Bronchial epithelial cell (primary cell): ENCODE data around the gene ATG16L1. TPM values are rescaled to one million over a fixed set of nuclear protein-coding genes. Genes with fewer than 3 reads are reported as not detected.
"Not testable (repeated sequence)": the region's sequence is repeated elsewhere in the genome, so short reads cannot be mapped to it uniquely, and the experiment has no call there.

Experiments used
- DNase-seq: peaks from one replicate; pipeline ENCODE4 v3.0.0-alpha.2; 2010; ENCODE audit warnings: low read depth
- FAIRE-seq: peaks from 2 replicates; lab custom pipeline; 2011; peaks lifted over from hg19 to GRCh38; lab: Jason Lieb, UNC
- H3K27me3 ChIP-seq: 2 replicates; pipeline ENCODE4 v1.5.1; 2011; ENCODE audit warnings: low read length; ENCODE audit not compliant: control insufficient read depth, insufficient read depth
- H3K36me3 ChIP-seq: 2 replicates; pipeline ENCODE4 v1.5.1; 2011; ENCODE audit warnings: low read length; ENCODE audit not compliant: control insufficient read depth, insufficient read depth
- H3K4me3 ChIP-seq: 2 replicates; pipeline ENCODE4 v1.5.1; 2011; ENCODE audit warnings: mild to moderate bottlenecking, low read depth, low read length, control low read depth
- total RNA-seq: library from RNA; depleted of rRNA; stranded (reverse); fragments of >200 nt; gene quantifications from 2 replicates; pipeline ENCODE4 v1.2.1, GENCODE V29; 2014
- TF ChIP-seq, protein P1 (sequence below): IDR thresholded peaks from 2 replicates; pipeline ENCODE4 v1.5.1; 2011; ENCODE audit warnings: mild to moderate bottlenecking, moderate library complexity, low read length, control low read depth, inconsistent platforms; ENCODE audit not compliant: insufficient read depth, severe bottlenecking

ATG16L1 gene
- total RNA-seq, 1 donor from 2014 or later, result 36.6 TPM

GRCh38 chr2:233328922-233329321, 77.4 kb downstream of the ATG16L1 start:
- Histone ChIP-seq H3K4me3 (no peak overlapping the region), H3K27me3 (peaks cover 2% of the 10 kb centered on the region), H3K36me3 (no peaks in the 10 kb centered on the region)
- DNase-seq (no peak), FAIRE-seq (no peak)
- TF ChIP-seq, protein P1, sequence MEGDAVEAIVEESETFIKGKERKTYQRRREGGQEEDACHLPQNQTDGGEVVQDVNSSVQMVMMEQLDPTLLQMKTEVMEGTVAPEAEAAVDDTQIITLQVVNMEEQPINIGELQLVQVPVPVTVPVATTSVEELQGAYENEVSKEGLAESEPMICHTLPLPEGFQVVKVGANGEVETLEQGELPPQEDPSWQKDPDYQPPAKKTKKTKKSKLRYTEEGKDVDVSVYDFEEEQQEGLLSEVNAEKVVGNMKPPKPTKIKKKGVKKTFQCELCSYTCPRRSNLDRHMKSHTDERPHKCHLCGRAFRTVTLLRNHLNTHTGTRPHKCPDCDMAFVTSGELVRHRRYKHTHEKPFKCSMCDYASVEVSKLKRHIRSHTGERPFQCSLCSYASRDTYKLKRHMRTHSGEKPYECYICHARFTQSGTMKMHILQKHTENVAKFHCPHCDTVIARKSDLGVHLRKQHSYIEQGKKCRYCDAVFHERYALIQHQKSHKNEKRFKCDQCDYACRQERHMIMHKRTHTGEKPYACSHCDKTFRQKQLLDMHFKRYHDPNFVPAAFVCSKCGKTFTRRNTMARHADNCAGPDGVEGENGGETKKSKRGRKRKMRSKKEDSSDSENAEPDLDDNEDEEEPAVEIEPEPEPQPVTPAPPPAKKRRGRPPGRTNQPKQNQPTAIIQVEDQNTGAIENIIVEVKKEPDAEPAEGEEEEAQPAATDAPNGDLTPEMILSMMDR, result no peak

DNA sequence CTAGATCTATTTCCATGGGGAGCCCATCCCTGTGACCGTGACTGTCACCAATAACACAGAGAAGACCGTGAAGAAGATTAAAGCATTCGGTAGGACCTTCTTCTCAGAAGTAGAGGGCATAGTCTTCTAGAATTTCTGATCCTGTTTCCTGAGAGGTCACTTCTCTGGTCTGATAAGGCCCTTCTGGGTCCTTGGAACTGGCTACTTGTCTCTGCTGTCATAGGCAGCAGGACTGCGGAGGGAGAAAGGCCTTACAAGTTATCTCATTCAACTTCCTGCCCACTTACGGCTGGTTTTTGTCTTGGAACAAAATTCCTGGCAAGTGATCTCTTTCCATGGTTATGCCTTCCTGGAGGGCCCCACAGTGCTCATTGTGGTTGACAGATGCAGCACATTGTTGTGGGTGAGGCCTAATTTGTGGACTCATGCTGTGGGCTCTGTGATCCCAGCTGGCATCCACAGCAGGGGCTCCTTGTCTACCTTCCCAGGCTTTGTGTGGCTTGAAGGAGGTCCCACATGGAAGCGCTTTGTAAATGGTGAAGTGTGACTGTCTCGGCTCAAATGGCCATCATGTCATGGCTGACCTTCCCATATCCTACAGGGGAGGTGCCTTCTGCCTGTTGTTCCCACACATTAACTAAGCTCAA, 78.1 kb downstream of the ATG16L1 start:
- no peak for DNase-seq
- TF ChIP-seq, protein P1, result no peak
- FAIRE-seq, result no peak
- Histone ChIP-seq H3K4me3 (no peak overlapping the region), H3K27me3 (peaks cover 2% of the 10 kb centered on the region), H3K36me3 (no peaks in the 10 kb centered on the region)

- TF ChIP-seq, protein P1, result no peak
- no peak for DNase-seq
- Histone ChIP-seq H3K27me3 (peaks cover 2% of the 10 kb centered on the region), H3K36me3 (no peaks in the 10 kb centered on the region), H3K4me3 (no peak overlapping the region)
- peak; percentile 40 for FAIRE-seq
Observed at GRCh38 chr2:233331536-233331935, 80.1 kb downstream of the ATG16L1 start.

DNA sequence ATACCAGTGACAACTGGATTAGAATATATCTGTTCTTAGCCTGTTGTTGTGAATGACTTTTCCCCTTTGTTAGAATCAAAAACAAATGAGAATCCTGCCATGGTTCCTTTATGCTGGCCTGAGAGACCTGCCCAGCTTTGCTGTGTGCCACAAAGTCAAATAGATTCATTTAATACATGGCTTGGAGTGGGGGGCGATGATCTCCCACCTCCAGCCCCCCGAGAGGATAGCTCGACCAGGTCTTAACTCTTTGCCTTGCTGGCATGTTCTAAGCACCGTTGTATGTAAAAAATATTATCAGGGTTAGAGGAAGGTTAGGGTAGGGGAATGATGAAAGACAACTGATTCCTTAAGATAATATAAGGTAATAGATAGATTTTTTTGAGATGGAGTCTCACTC, 80.7 kb downstream of the ATG16L1 start:
- peaks cover 2% of the 10 kb centered on the region for H3K27me3 ChIP-seq
- DNase-seq (no peak), FAIRE-seq (no peak)
- no peaks in the 10 kb centered on the region for H3K36me3 ChIP-seq
- H3K4me3 ChIP-seq, result no peak overlapping the region
- TF ChIP-seq, protein P1, result no peak

DNA sequence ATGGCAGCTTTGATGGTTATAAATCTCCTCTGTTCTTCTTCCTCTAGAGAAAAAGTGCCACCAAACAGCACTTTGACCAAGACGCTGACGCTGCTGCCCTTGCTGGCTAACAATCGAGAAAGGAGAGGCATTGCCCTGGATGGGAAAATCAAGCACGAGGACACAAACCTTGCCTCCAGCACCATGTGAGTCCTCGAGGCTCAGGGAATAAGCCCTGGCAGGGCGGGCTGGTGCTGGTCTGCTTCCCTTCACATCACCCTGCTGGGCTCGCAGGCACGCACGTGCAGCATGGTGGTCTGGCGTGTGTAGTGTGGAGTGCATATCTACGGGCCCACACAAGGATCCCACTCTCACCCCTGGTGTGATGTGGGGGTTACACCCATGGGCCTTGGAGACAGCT, 83.4 kb downstream of the ATG16L1 start:
- DNase-seq, result no peak
- TF ChIP-seq, protein P1, result no peak
- peaks cover 4% of the 10 kb centered on the region for H3K27me3 ChIP-seq
- H3K36me3 ChIP-seq, result no peaks in the 10 kb centered on the region
- no peak overlapping the region for H3K4me3 ChIP-seq
- FAIRE-seq, result peak; percentile 13

DNA sequence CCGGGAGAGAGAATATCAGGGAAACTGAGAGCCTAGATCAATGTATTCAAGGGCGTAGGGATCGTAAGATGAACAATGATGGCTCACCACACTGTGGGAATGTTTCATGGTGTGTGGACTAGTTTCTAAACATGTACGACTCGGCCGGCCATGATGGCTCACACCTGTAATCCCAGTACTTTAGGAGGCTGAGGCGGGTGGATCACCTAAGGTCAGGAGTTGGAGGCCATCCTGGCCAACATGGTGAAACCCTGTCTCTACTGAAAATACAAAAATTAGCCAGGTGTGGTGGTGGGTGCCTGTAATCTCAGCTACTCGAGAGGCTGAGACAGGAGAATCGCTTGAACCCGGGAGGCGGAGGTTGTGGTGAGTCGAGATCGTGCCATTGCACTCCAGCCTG, 84.6 kb downstream of the ATG16L1 start:
- not testable (repeated sequence) for H3K27me3 ChIP-seq, H3K4me3 ChIP-seq, FAIRE-seq, H3K36me3 ChIP-seq, DNase-seq
